ENCODE data around the gene NBEA. TPM values are rescaled to one million over a fixed set of nuclear protein-coding genes. Genes with fewer than 3 reads are reported as not detected.

NBEA gene
- total RNA-seq, 2 experiments from 2014 or later: 3.5 to 3.8 TPM

DNA sequence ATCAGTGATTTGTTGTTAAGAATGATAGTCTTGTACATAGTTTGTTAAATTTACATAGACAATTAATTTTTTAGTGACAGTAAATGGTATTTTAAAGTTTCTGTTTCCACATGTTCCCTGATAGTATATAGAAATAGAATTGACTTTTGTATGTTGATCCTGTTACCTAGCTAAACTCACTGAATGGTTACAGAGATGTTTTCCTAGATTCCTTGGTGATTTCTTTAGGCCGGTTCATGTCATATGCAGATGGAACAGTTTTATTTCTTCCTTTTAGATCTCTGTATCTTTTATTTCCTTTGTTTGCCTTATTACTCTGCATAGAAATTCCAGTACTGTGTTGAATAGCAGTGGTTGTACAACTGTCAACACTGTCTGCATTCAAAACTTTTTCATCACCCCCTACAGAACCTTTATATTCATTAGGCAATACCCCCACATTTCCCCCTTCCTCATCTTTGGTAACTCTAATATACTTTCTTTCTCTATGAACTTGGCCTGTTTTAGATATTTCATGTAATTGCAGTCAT, 86.3 kb downstream of the NBEA start:
- ChIA-PET CTCF (no interaction called here), POLR2A (no interaction called here)
- ATAC-seq (ENCODE audit: poor library complexity) (no peak), DNase-seq (no peak)
- Histone ChIP-seq H3K27ac (ENCODE audit: low read depth in 1 of 2, low read length in 2 of 2) (no peak overlapping the region), H3K4me3 (ENCODE audit: low read length) (no peak overlapping the region), H3K36me3 (ENCODE audit: insufficient read depth, low read length) (no peaks in the 10 kb centered on the region), H3K4me1 (ENCODE audit: insufficient read depth, low read length) (no peaks in the 10 kb centered on the region), H3K9me3 (ENCODE audit: control insufficient read depth in 1 of 2, insufficient read depth in 1 of 2, low read length in 2 of 2) (peaks cover 3 to 15% of the 10 kb centered on the region in 2 experiments), H3K27me3 (ENCODE audit: control insufficient read depth in 1 of 2, insufficient read depth in 2 of 2, low read length in 2 of 2) (no peaks in the 10 kb centered on the region)
- H3K4me3 Mint-ChIP-seq: no peak overlapping the region
- H3K27me3 Mint-ChIP-seq: no peaks in the 10 kb centered on the region
- peaks cover 27% of the 10 kb centered on the region for H3K36me3 Mint-ChIP-seq (ENCODE audit: low read depth)
- H3K9me3 Mint-ChIP-seq: peaks cover 24% of the 10 kb centered on the region
- intact Hi-C loops (cut with DNase I, micrococcal nuclease): no loop called here
- TF ChIP-seq, protein P1, sequence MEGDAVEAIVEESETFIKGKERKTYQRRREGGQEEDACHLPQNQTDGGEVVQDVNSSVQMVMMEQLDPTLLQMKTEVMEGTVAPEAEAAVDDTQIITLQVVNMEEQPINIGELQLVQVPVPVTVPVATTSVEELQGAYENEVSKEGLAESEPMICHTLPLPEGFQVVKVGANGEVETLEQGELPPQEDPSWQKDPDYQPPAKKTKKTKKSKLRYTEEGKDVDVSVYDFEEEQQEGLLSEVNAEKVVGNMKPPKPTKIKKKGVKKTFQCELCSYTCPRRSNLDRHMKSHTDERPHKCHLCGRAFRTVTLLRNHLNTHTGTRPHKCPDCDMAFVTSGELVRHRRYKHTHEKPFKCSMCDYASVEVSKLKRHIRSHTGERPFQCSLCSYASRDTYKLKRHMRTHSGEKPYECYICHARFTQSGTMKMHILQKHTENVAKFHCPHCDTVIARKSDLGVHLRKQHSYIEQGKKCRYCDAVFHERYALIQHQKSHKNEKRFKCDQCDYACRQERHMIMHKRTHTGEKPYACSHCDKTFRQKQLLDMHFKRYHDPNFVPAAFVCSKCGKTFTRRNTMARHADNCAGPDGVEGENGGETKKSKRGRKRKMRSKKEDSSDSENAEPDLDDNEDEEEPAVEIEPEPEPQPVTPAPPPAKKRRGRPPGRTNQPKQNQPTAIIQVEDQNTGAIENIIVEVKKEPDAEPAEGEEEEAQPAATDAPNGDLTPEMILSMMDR (IDR thresholded peaks at IDR 0.05): no peak
- no peak overlapping the region for H3K27ac Mint-ChIP-seq
- H3K4me1 Mint-ChIP-seq (ENCODE audit: low read depth): no peaks in the 10 kb centered on the region

DNA sequence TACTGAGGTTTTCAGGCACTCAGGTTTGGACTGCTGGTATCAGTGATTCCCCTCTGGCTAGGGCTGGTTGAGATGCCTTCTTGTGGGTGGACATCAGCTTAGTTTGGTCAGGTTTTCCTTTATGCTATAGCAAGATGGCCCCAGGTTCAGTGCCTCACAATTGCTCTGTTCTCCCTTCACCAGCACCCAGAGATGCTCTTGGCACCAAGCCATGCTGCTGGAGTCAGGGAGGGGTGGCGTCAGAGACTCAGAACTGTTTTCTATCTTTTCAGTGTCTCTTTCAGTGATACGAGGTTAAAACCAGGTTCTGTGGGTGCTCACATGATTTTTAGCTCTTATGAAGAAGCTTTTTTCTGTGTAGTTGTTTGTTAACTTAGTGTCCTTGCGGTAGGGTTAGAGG, 96.9 kb downstream of the NBEA start:
- Mint-ChIP-seq H3K36me3 (ENCODE audit: low read depth) (peaks cover 12% of the 10 kb centered on the region), H3K9me3 (peaks cover 2% of the 10 kb centered on the region), H3K27ac (no peak overlapping the region), H3K27me3 (no peaks in the 10 kb centered on the region), H3K4me3 (no peak overlapping the region), H3K4me1 (ENCODE audit: low read depth) (no peaks in the 10 kb centered on the region)
- no peak overlapping the region for H3K27ac ChIP-seq (ENCODE audit: low read depth in 1 of 2, low read length in 2 of 2)
- ChIA-PET CTCF (no interaction called here), POLR2A (no interaction called here)
- no peaks in the 10 kb centered on the region for H3K36me3 ChIP-seq (ENCODE audit: insufficient read depth, low read length)
- peaks cover 0 to 6% of the 10 kb centered on the region in 2 experiments for H3K9me3 ChIP-seq (ENCODE audit: control insufficient read depth in 1 of 2, insufficient read depth in 1 of 2, low read length in 2 of 2)
- H3K27me3 ChIP-seq (ENCODE audit: control insufficient read depth in 1 of 2, insufficient read depth in 2 of 2, low read length in 2 of 2): no peaks in the 10 kb centered on the region
- H3K4me3 ChIP-seq (ENCODE audit: low read length): no peak overlapping the region
- ATAC-seq (ENCODE audit: poor library complexity) (no peak), DNase-seq (no peak)
- H3K4me1 ChIP-seq (ENCODE audit: insufficient read depth, low read length): no peaks in the 10 kb centered on the region
- TF ChIP-seq, protein P1 (IDR thresholded peaks at IDR 0.05): no peak
- intact Hi-C loops (cut with DNase I, micrococcal nuclease): no loop called here

DNA sequence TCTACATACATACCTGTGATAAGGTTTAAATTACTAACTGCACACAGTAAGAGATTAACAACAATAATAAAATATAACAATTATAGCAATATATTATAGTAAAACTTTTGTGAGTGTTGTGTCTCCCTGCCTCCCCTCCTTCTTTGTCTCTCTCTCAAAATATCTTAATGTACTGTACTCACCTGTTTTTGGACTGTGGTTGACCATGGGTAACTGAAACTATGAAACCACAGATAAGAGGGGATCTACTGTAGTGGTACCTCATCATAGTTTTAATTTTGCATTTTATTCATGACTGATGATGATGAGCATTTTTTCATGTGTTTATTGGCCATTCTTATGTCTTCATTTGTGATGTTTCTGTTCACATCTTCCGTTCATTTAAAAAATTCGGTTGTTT, 104.5 kb downstream of the NBEA start:
- Mint-ChIP-seq H3K27ac (no peak overlapping the region), H3K4me1 (ENCODE audit: low read depth) (no peaks in the 10 kb centered on the region), H3K4me3 (no peak overlapping the region), H3K36me3 (ENCODE audit: low read depth) (peaks cover 11% of the 10 kb centered on the region), H3K27me3 (no peaks in the 10 kb centered on the region), H3K9me3 (no peaks in the 10 kb centered on the region)
- CTCF ChIA-PET: no interaction called here
- POLR2A ChIA-PET: no interaction called here
- TF ChIP-seq, protein P1 (IDR thresholded peaks at IDR 0.05): no peak
- ATAC-seq (ENCODE audit: poor library complexity) (no peak), DNase-seq (no peak)
- no peak overlapping the region for H3K27ac ChIP-seq (ENCODE audit: low read depth in 1 of 2, low read length in 2 of 2)
- H3K36me3 ChIP-seq (ENCODE audit: insufficient read depth, low read length): no peaks in the 10 kb centered on the region
- H3K27me3 ChIP-seq (ENCODE audit: control insufficient read depth in 1 of 2, insufficient read depth in 2 of 2, low read length in 2 of 2): no peaks in the 10 kb centered on the region
- H3K4me3 ChIP-seq (ENCODE audit: low read length): no peak overlapping the region
- H3K9me3 ChIP-seq (ENCODE audit: control insufficient read depth in 1 of 2, insufficient read depth in 1 of 2, low read length in 2 of 2): no peaks in the 10 kb centered on the region
- intact Hi-C loops (cut with DNase I, micrococcal nuclease): no loop called here
- no peaks in the 10 kb centered on the region for H3K4me1 ChIP-seq (ENCODE audit: insufficient read depth, low read length)

All from CD4-positive, alpha-beta T cell (primary cell).